Skin epidermis (tissue), 12 donors: ENCODE measurements around the gene HSD11B1.
"Not testable (repeated sequence)": the region's sequence is repeated elsewhere in the genome, so short reads cannot be mapped to it uniquely, and the experiment has no call there.

ENCODE experiments used
- H3K27ac ChIP-seq, 21 experiments: fragments of 200-600 bp; sonication (generic) in 11 of 21; one replicate each; pipeline ENCODE4 v1.5.0; 2020; ENCODE audit warnings: mild to moderate bottlenecking in 3 of 21, inconsistent platforms in 2 of 21, moderate library complexity in 2 of 21
- H3K4me3 ChIP-seq, 7 experiments: fragments of 200-600 bp; sonication (generic) in 2 of 7; one replicate each; pipeline ENCODE4 v1.5.0; 2020; ENCODE audit warnings: inconsistent platforms in 2 of 7, mild to moderate bottlenecking in 2 of 7, moderate library complexity in 1 of 7

HSD11B1 gene

DNA sequence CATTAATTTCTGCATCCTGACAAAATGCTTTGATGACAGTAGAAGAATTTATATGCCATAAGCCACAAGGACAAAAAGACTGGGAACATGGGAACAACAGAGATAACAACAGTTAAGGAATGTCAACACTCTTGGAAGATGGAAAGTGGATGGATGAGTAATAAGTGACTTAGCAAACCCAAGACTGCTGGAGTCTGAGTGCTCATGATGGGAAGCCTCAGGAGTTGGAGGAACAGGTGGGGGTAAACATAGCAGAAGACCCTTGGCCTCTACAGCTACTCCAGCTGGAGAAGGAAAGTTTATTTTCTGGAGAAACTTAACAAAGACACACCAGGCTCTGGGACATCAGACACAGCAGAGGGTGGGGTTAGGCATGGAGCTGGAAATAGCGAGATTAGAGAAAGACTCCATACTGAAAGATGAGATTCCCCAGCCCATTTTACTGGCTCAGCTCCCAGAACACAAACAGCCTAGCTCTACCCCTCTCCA lies 15.9 kb upstream of the HSD11B1 start:
- Histone ChIP-seq H3K4me3 (no peak overlapping the region), H3K27ac (no peak overlapping the region)

DNA sequence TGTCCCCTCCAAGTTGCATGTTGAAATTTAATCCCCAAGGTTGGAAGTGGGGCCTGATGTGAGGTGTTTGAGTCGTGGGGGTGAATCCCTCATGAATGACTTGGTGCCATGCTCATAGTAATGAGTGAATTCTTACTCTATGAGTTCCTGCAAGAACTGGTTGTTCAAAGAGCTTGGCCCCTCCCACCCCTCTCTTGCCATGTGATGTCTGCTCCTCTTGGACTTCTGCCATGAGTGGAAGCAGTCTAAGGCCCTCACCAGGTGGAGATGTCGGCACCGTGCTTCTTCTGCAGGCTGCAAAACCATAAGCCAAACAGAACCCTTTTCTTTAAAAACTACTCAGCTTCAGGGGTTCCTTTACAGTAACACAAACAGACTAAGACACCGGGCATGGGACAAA lies 15.2 kb upstream of the HSD11B1 start:
- no peak overlapping the region for H3K4me3 ChIP-seq
- H3K27ac ChIP-seq, result no peak overlapping the region

DNA sequence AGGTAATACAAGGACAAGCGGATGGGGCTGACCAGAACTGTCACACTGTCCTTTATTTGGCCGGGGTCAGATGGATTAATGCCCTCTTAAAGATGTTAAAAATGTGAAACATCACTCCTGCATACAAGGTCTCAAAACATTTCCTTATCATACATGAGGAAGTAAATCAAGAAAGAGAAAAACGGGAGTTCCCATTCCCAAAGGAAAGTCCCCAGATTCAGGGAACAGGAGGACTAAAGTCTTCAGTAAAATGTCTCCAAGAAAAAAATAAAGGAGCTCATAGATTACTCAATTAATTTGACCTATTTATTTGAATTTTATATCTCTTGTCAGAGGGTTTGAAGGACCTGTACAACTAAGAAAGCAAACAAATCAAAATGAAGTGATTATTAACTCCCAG lies 13.4 kb upstream of the HSD11B1 start:
- Histone ChIP-seq H3K4me3 (no peak overlapping the region), H3K27ac (no peak overlapping the region)

DNA sequence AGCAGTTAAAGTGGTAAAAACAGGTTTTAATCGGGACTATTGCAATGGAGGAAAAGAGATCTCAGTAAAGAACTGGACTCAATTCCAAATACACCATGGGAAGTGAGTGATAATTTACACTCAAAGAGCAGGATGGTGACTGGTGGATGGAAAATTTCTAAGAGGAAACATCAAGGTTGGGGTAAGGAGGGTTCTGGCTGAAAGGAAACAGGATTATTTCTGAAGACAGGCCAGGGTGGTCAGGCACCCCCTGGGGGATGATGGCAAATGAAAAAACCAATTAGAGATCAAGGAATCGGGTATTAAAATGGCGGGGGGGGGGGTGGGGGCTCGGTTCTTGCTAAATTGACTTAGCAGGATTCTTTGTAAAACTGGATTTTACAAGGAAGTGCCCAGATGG lies 12.3 kb upstream of the HSD11B1 start:
- Histone ChIP-seq H3K27ac (peak overlapping the region in 2 of 21 experiments; percentile 6 to 40), H3K4me3 (no peak overlapping the region)

DNA sequence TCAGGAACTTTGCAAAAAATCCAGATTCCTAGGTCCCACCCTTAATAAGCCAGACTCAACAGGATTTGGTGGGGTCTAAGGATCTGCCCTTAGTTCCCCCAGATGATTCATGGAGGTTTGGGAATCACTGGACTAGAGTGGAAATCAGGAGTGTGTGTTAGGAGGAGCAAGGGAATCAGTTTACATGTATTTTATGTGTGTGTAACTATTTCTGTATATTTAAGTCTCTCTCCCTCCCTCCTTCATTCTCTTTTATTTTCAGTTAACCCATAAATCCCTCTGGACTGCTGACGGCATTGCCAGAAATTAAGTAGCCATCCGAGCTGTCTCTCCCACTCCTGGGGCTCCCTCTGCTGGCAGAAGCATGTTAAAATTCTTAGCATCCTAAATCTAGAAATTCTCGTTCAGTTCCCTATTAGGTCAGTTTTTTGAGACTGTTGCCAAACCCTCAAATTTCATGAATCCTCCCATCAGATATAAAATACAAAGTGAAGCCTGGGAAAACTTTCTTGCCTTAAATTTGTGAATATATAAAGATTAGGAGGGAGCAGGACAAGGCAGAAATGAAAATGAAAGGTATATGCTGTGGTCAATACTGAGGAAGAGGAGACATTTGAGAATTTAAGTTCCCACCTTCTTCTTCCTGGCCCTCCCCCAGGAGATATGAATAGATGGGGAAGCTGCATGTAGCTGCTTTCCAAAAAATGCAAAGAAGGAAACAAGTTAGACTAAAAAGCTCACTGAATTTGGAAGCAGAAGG lies 11.7 kb upstream of the HSD11B1 start:
- Histone ChIP-seq H3K27ac (peak overlapping the region in 1 of 21 experiments; percentile 6), H3K4me3 (no peak overlapping the region)

DNA sequence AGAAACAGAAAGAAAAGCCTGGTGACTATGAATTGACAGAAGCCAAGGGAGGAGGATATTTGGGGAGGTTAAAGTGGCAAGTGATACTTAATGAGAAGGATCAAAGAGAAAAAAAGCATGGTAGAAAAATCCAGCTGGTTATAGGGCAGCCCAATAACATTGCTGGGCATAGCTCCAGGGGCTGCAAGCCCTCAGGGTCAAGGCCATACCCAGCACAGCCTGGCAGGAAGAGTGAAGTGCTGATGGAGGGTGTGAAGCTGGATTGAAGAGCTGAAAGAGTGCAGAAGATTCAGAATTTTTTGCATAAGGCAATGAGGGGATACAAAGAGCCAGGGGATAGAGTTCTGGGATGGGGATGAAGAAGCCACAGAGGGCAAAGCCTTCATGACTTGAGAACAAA lies 8.0 kb upstream of the HSD11B1 start:
- H3K4me3 ChIP-seq, result no peak overlapping the region
- H3K27ac ChIP-seq, result no peak overlapping the region

DNA sequence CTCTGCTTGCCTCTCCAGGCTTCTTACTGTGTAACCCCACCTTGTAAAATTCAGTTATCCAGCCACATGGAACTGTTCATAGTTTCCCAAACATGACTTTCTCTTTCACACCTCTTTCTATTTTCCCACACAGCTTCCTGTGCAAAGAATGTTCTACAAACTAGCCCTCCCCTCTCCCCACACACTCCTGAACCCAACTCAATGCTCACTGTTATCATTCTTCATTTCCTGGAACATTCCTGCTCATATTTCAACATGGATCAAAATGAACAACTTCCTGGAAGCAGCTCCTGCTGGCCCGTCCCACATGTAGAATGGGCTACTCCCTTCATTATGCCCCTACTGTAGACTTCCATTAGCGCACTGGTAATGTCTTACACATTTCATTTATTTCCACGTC lies 7.5 kb upstream of the HSD11B1 start:
- Histone ChIP-seq H3K27ac (no peak overlapping the region), H3K4me3 (no peak overlapping the region)

DNA sequence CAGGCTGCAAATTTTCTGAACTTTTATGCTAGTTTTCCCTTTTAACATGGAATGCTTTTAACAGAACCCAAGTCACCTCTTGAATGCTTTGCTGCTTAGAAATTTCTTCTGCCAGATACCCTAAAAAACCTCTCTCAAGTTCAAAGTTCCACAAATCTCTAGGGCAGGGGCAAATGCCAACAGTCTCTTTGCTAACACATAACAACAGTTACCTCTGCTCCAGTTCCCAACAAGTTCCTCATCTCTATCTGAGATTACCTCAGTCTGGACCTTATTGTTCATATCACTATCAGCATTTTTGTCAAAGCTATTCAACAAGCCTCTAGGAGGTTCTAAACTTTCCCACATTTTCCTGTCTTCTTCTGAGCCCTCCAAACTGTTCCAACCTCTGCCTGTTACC lies 4.0 kb upstream of the HSD11B1 start:
- not testable (repeated sequence) for H3K27ac ChIP-seq, H3K4me3 ChIP-seq

DNA sequence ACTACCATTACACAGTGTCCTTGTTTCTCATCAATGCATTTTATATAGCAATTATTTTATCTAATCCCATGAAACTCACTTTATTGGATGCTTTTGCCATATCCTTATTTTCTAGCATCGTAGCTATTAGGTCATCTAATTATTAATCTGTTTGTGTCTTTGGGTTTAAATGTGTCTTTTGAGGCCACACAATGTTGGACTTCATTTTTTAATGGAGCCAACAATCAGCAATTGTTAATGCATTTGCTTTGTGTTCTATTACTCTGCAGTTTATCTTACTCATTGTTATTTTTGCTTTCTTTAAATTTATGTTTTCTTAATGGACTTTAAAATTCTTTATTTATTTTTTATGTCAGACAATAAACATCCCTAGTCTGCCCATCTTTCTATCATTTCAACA lies 1.8 kb upstream of the HSD11B1 start:
- no peak overlapping the region for H3K27ac ChIP-seq

DNA sequence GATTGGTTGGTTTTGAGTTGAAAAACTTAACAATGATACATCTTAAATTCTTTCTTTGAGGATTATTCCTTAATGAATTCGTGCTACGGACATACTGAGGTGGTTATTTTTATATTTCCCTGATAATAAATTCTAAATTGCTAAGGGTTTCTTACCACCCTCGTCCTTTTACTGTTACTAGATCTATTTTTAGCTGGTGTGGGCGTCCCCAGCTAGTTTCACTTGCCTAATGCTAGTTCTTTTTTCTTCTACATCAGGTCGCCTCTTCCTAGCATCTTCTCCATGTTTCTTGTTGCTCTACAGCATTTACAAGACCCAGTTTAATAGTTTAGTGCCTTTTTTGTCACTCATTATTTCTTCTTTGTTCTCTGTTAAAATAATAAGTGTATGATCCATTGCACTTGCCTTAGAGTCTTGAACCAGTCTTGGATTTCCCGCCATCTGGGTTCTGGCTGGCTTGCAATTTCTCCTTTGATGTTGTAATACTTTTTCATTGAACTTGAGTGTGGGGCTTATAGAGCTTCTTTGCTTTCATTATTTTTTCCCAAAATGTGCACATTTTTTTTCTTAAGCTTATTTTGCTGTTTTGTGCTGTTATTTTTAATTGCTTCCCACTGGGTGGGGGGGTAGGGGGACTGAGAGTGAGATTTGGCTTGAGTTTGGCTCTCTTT lies 677 bp upstream of the HSD11B1 start:
- Histone ChIP-seq H3K27ac (no peak overlapping the region), H3K4me3 (no peak overlapping the region)

More for the DNA sequence above, 1.8 kb upstream of the HSD11B1 start:
- H3K4me3 ChIP-seq, result no peak overlapping the region

DNA sequence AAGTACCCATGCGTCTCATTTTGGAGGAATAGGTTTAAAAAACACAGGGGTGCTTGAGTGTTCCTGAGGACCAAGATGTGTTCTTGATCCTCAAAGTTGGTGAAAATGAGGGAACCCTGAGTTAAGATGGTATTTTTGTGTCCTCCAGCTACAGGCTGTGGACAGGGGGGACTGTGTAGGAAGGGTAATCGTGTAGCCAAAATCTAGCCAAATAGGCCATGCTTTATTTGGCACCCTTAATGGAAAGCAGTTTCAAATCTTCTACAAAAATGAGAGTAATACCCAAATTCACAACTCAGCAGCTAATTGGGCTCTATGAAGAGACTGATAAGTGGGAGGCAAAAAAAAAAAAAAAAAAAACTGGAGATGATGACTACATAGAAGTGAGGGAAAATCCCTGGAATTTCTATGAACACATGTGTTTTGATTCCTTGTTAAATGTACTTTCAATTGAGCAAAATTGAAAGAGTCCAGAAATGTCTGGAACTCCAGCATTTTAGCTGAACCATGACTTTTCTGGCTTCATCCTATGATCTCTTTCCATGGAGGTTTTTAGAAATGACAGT lies 470 bp downstream of the HSD11B1 start:
- Histone ChIP-seq H3K4me3 (peak overlapping the region in 2 of 7 experiments; percentile 4 to 9), H3K27ac (peak overlapping the region in 5 of 21 experiments; percentile 13 to 62 (median 47))

DNA sequence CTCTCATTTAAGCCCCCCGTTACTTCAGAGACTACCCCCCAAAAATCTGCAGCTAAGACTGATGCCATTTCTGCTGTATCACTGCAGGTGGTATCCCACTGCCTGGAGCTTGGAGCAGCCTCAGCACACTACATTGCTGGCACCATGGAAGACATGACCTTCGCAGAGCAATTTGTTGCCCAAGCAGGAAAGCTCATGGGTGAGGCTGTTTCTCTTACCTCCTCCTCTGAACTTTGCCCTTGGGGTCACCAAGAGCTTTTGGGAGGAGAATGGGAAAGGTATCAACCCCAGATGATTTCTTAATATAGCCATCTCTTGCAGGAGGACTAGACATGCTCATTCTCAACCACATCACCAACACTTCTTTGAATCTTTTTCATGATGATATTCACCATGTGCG lies 2.0 kb downstream of the HSD11B1 start:
- Histone ChIP-seq H3K4me3 (no peak overlapping the region), H3K27ac (no peak overlapping the region)

DNA sequence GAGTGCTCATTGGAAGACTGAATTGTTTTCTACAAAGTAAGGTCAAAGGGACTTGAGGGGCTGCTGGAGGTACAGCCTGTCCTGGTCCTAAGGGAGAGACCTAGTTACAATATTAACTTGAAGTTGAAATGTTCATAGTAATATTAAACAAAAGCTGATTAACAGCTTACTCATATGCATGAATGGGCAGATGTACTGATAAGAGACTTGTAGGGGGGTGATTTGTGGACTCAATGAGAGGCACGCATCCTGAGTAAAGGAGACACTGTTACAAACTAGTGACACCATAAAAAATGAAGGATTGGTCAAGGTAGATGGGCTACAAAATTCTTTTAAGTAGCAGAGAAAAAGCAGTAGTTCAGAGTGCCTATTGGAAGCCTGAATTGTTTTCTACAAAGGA lies 2.7 kb downstream of the HSD11B1 start:
- Histone ChIP-seq H3K4me3 (no peak overlapping the region), H3K27ac (peak overlapping the region in 1 of 21 experiments; percentile 45)

DNA sequence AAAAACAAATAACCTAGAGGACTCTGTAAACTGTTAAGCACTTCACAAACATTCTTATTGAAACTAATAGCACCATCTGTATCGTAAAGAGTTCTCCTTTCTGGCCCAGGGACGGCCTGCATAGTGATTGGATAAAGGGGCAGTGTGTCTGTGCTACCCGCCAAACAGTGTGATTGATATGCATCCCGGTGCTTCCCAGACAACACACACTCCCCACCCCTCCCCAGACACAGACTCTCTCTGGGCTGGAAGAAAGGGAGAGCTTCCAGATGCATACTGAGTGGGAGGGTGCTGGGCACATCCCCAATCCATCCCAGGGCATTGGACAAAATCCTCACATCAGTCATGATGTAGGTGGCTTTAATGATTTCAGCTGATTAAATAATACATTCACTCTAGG lies 3.7 kb downstream of the HSD11B1 start:
- Histone ChIP-seq H3K4me3 (no peak overlapping the region), H3K27ac (peak overlapping the region in 2 of 21 experiments; percentile 20 to 45)

DNA sequence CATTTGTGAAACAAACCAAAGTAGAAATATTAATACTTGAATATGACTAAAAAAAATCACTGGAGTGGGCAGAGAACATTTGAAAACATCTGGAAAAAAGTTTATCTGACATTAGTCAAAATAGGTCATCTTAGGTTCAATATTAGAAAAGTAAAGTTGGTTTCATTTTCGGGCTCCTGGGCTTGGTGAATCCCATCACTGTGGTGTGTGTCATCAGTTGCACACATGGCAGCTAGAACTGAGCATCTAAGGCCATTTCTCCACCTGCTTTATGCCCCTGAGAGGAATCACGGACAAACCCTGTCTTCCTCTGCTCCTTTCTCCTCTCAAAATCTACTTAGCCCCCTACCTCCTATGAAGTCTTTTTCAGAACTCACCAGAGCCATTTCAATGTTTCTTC lies 5.4 kb downstream of the HSD11B1 start:
- peak overlapping the region in 1 of 21 experiments; percentile 24 for H3K27ac ChIP-seq
- no peak overlapping the region for H3K4me3 ChIP-seq

DNA sequence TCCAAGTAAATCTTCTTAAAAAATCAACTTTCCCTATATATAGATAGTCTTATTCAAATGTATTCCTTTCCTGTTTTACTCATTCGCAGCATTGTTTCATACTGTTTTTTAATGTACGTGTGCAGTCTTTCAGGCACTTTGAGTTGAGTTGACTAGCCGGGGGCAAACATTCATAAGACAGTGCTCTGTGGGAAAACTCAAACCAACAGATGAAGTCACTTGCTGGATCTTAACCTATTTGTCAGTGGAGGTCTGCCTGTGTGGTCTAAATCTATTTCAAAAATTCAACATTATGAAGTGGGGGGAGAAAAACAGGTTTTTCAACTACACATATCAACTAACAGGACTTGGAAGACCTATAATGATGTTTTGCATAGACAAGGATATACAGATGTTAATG lies 6.2 kb downstream of the HSD11B1 start:
- no peak overlapping the region for H3K4me3 ChIP-seq
- H3K27ac ChIP-seq, result peak overlapping the region in 1 of 21 experiments; percentile 24

DNA sequence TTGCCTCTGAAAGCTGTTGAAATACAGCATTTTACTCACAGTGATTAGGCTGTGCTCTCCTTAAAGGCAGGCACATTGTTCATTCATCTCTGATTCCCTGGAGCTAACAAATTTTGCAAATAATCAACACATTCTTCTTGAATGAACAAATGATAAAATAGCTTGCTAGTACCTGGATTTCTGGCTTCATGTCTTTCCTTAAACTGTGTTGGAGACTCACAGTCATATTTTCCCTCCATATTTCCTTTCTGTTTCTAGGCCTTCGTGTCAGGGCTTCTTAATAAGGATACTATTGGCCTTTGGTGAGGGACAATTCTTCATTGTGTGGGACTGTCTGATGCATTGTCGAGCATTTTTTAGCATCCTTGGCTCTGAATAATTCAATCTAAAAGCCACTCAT lies 9.7 kb downstream of the HSD11B1 start:
- no peak overlapping the region for H3K4me3 ChIP-seq
- H3K27ac ChIP-seq, result peak overlapping the region in 3 of 21 experiments; percentile 44 to 79 (median 52)

DNA sequence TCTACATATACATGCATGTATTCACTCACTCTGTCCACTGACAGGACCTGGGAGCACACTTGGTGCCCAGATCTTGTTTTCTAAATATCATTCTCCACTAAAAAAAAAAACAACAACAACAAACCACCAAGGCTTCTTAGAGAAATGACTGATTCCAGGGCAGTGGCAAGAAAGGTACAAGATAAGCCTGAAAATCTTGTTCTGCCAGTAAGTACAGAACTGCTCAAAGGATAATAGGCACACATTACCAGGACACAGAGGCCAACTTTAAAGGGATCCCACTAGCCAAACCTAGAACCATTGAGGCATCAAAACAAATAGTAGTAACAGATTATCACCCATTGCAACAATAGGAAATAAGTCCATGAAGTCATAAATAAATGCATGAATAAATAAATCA lies 10.7 kb downstream of the HSD11B1 start:
- peak overlapping the region in 1 of 21 experiments; percentile 52 for H3K27ac ChIP-seq
- H3K4me3 ChIP-seq, result no peak overlapping the region

DNA sequence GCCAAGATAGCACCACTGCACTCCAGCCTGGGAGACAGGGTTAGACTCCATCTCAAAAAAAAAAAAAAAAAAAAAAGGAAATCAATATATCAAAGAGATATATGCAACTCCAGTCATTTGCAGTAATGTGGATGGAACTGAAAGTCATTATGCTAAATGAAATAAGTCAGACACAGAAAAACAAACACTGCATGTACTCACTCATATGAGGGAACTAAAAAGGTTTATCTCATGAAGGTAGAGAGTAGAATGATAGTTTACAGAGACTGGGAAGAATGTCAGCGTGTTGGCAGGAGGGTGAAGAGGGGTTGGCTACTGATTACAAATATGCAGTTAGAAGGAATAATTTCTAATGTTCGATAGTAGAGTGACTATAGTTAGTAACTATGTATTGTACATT lies 13.2 kb downstream of the HSD11B1 start:
- no peak overlapping the region for H3K27ac ChIP-seq
- no peak overlapping the region for H3K4me3 ChIP-seq

DNA sequence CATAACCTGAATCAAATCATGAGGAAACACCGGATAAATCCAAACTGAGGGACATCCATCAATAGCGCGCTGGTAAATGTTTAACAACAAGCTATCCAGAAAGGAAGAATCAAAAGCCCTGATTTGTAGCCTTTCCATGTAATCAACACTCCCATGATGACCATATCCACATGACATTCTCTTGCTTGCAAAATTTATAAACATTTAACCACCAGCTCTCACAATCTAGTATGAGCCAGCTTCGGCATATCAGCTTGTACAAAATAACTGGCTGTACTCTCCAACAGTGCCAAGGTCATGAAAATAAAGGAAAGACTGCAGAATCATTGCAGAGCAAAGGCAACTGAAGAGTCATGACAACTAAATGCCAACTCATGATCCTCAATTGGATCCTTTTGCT lies 15.7 kb downstream of the HSD11B1 start:
- Histone ChIP-seq H3K27ac (no peak overlapping the region), H3K4me3 (no peak overlapping the region)

DNA sequence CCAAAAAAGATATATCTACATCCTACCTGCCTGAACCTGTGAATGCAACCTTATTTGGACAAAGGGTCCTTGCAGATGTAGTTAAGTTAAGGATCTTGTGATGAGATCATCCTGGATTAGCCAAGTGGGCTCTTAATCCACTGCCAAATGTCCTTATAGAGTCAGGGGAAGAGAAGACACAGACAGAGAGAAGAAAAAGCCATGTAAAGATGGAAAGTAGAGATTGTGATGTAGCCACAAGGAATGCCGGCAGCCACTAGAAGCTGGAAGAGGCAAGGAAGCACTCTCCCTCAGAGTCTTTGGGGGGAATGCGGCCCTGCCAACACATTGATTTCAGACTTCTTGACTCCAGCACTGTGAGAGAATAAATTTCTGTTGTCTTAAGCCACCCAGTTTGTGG lies 16.2 kb downstream of the HSD11B1 start:
- Histone ChIP-seq H3K4me3 (no peak overlapping the region), H3K27ac (peak overlapping the region in 1 of 21 experiments; percentile 57)
